ENCODE data around the gene TIMM10. TPM values are rescaled to one million over a fixed set of nuclear protein-coding genes. Genes with fewer than 3 reads are reported as not detected.

Gene TIMM10
- total and polyA plus RNA-seq, 2 donors (not counting 1 experiment from before 2014, with no cell fraction given), result 32.2 to 57.6 TPM

DNA sequence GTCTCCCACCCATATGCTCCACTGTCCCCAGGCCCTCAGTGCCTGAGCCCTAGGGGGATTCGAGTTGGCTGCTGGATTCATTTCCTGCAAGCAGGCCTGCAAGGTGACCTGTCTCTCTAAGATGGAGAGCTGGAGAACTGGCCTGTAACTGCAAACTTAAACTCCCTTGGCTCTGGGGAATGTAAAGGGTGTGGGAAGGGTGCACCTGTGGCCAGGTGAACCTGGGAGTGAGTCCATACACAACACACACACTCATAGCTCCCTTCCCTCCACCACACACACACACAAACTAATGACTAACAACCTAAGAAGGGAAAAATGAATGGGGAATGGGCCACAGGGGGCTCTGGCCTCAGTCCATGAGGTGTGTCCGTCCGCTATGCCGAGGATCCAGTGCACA, 21.4 kb upstream of the TIMM10 start:
- TF ChIP-seq, protein P1, sequence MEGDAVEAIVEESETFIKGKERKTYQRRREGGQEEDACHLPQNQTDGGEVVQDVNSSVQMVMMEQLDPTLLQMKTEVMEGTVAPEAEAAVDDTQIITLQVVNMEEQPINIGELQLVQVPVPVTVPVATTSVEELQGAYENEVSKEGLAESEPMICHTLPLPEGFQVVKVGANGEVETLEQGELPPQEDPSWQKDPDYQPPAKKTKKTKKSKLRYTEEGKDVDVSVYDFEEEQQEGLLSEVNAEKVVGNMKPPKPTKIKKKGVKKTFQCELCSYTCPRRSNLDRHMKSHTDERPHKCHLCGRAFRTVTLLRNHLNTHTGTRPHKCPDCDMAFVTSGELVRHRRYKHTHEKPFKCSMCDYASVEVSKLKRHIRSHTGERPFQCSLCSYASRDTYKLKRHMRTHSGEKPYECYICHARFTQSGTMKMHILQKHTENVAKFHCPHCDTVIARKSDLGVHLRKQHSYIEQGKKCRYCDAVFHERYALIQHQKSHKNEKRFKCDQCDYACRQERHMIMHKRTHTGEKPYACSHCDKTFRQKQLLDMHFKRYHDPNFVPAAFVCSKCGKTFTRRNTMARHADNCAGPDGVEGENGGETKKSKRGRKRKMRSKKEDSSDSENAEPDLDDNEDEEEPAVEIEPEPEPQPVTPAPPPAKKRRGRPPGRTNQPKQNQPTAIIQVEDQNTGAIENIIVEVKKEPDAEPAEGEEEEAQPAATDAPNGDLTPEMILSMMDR (conservative IDR thresholded peaks at IDR 0.05 in 1 of 2, IDR thresholded peaks at IDR 0.05 in 1 of 2; ENCODE audit: low read depth in 1 of 2, low read length in 2 of 2), result no peak
- H3K4me3 ChIP-seq (replicated peaks in 1 of 4; ENCODE audit: control extremely low read depth in 1 of 4, insufficient read depth in 1 of 4, low read depth in 3 of 4, low read length in 4 of 4), result no peak overlapping the region
- H3K4me2 ChIP-seq (ENCODE audit: extremely low read depth, insufficient read depth, low read length), result no peak overlapping the region
- no peaks in the 10 kb centered on the region for H4K20me1 ChIP-seq (ENCODE audit: control insufficient read depth, extremely low read depth, insufficient read depth, low read length)
- H3K36me3 ChIP-seq (ENCODE audit: control insufficient read depth, insufficient read depth, low read length), result peaks cover 15% of the 10 kb centered on the region
- H3K79me2 ChIP-seq (ENCODE audit: control insufficient read depth, insufficient read depth, low read length), result no peaks in the 10 kb centered on the region
- no peaks in the 10 kb centered on the region for H3K9me3 ChIP-seq (ENCODE audit: control insufficient read depth, insufficient read depth, low read depth, low read length)
- no peak overlapping the region for H2AFZ ChIP-seq (ENCODE audit: low read length)
- no peaks in the 10 kb centered on the region for H3K27me3 ChIP-seq (ENCODE audit: control insufficient read depth, insufficient read depth, low read length)
- no peak overlapping the region for H3K9ac ChIP-seq (ENCODE audit: insufficient read depth, low read length)
- no peak overlapping the region for H3K27ac ChIP-seq (ENCODE audit: insufficient read depth, low read length)
- H3K4me1 ChIP-seq (ENCODE audit: control insufficient read depth, extremely low read depth, insufficient read depth, low read length), result peaks cover 2% of the 10 kb centered on the region
- no peak for DNase-seq (ENCODE audit: low read depth in 2 of 2)

- no peak overlapping the region for H3K9ac ChIP-seq (ENCODE audit: insufficient read depth, low read length)
- H3K4me2 ChIP-seq (ENCODE audit: extremely low read depth, insufficient read depth, low read length), result no peak overlapping the region
- peaks cover 11% of the 10 kb centered on the region for H3K36me3 ChIP-seq (ENCODE audit: control insufficient read depth, insufficient read depth, low read length)
- H3K27me3 ChIP-seq (ENCODE audit: control insufficient read depth, insufficient read depth, low read length), result no peaks in the 10 kb centered on the region
- no peak overlapping the region for H2AFZ ChIP-seq (ENCODE audit: low read length)
- no peak for TF ChIP-seq EZH2 (IDR thresholded peaks at IDR 0.05; ENCODE audit: low read length, missing control alignments)
- TF ChIP-seq, protein P1 (conservative IDR thresholded peaks at IDR 0.05 in 1 of 2, IDR thresholded peaks at IDR 0.05 in 1 of 2; ENCODE audit: low read depth in 1 of 2, low read length in 2 of 2), result no peak
- no peaks in the 10 kb centered on the region for H4K20me1 ChIP-seq (ENCODE audit: control insufficient read depth, extremely low read depth, insufficient read depth, low read length)
- DNase-seq (ENCODE audit: low read depth in 2 of 2), result no peak
- no peak overlapping the region for H3K4me3 ChIP-seq (replicated peaks in 1 of 4; ENCODE audit: control extremely low read depth in 1 of 4, insufficient read depth in 1 of 4, low read depth in 3 of 4, low read length in 4 of 4)
- H3K9me3 ChIP-seq (ENCODE audit: control insufficient read depth, insufficient read depth, low read depth, low read length), result no peaks in the 10 kb centered on the region
- peaks cover 2% of the 10 kb centered on the region for H3K4me1 ChIP-seq (ENCODE audit: control insufficient read depth, extremely low read depth, insufficient read depth, low read length)
- no peaks in the 10 kb centered on the region for H3K79me2 ChIP-seq (ENCODE audit: control insufficient read depth, insufficient read depth, low read length)
- H3K27ac ChIP-seq (ENCODE audit: insufficient read depth, low read length), result no peak overlapping the region
These were observed 19.4 kb upstream of the TIMM10 start for GRCh38 chr11:57549983-57550382.

DNA sequence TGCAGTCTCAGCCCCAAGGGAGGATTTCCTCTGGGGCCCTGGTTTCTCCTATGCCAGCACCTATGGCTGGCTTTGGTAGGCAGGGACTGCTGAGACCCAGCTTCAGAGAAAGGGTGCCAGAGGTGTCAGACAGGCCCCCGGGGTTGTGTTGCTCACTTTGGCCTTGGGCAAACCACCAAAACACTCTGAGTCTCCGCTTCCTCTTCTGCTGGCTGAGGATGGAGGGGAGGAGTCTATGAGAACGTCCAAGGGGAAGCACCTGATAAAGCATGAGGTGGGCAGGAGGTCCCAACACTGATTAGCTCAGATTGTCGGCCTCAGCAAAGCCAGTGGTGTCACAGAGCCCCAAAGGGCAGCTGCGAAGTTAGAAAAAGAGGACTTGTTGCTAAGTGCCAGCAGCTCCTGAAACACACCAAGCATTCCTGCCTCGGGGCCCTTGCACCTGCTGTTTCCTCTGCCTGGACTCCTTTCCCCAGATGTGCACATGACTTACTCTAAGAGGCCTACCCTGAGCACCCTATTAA, 17.4 kb upstream of the TIMM10 start:
- H2AFZ ChIP-seq (ENCODE audit: low read length), result no peak overlapping the region
- no peaks in the 10 kb centered on the region for H4K20me1 ChIP-seq (ENCODE audit: control insufficient read depth, extremely low read depth, insufficient read depth, low read length)
- no peak overlapping the region for H3K27ac ChIP-seq (ENCODE audit: insufficient read depth, low read length)
- DNase-seq (ENCODE audit: low read depth in 2 of 2), result no peak
- no peak overlapping the region for H3K4me3 ChIP-seq (replicated peaks in 1 of 4; ENCODE audit: control extremely low read depth in 1 of 4, insufficient read depth in 1 of 4, low read depth in 3 of 4, low read length in 4 of 4)
- H3K9me3 ChIP-seq (ENCODE audit: control insufficient read depth, insufficient read depth, low read depth, low read length), result no peaks in the 10 kb centered on the region
- TF ChIP-seq, protein P1 (conservative IDR thresholded peaks at IDR 0.05 in 1 of 2, IDR thresholded peaks at IDR 0.05 in 1 of 2; ENCODE audit: low read depth in 1 of 2, low read length in 2 of 2), result no peak
- TF ChIP-seq EZH2 (IDR thresholded peaks at IDR 0.05; ENCODE audit: low read length, missing control alignments), result no peak
- H3K79me2 ChIP-seq (ENCODE audit: control insufficient read depth, insufficient read depth, low read length), result no peaks in the 10 kb centered on the region
- H3K4me1 ChIP-seq (ENCODE audit: control insufficient read depth, extremely low read depth, insufficient read depth, low read length), result peaks cover 2% of the 10 kb centered on the region
- peaks cover 8% of the 10 kb centered on the region for H3K36me3 ChIP-seq (ENCODE audit: control insufficient read depth, insufficient read depth, low read length)
- no peak overlapping the region for H3K4me2 ChIP-seq (ENCODE audit: extremely low read depth, insufficient read depth, low read length)
- H3K9ac ChIP-seq (ENCODE audit: insufficient read depth, low read length), result no peak overlapping the region
- peaks cover 6% of the 10 kb centered on the region for H3K27me3 ChIP-seq (ENCODE audit: control insufficient read depth, insufficient read depth, low read length)

Measured in fibroblast of lung (primary cell).